ENCODE data around the gene EHD3.

Gene EHD3

DNA sequence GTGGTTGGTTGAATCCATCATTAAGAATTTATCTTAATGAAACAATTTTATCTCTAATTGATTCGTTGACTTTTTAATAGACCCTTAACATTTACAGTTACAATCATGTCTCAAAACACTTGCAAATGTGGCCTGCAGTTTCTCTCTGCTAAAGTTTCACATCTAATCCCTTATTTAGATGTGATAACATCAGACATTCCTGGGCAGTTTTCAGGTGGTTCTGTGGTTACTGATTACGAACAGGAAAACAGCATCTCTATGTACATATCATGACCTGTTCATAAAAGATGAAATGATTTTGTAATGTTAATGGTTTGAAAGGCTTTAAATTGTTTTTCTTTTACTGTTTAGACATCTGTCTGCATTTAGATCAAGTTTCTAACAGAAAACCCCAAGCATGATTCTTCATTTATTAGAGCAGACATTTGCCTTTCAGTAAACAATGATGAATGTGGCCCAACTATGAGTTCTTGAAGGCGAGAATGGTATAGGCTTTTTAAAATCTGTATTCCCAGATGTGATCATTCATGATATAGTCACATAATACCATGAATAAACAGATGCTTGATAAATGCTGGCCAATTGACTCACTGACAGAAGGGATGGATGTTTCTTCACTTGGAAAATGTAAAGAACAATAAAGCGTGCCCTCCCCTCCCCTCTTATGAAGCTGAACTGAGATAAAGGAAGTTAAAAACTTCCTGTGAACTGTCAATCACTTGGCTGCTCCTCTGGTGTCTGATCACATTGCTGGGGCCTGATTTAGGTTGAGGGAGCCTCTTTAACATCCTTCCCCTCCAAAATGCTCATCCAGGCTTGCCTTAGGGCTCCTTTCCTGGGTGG, 20.1 kb upstream of the EHD3 start:
- DNase-seq, result no peak

DNA sequence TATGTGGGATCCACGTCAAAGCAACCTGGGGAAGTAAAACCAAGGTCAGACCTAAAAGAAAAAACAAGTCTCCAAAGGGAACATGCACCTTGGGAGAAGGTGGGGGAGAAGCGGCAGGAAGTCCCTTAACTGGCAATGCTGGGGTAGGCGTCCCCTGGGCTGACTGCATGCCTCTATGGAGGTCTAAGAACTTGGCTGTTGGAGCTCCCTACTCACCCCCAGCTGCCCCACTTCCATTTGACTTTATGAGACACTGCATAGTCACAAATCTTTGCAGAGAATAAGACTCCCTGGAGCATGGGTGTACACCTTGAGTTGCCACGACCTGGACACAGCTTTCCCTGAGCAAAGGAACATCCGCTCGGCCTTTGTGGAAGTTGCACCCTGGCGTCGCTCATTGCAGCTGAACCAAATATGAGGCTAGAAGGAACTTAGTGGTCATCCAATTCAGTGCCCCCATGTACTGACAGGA, 19.5 kb upstream of the EHD3 start:
- no peak for DNase-seq

DNA sequence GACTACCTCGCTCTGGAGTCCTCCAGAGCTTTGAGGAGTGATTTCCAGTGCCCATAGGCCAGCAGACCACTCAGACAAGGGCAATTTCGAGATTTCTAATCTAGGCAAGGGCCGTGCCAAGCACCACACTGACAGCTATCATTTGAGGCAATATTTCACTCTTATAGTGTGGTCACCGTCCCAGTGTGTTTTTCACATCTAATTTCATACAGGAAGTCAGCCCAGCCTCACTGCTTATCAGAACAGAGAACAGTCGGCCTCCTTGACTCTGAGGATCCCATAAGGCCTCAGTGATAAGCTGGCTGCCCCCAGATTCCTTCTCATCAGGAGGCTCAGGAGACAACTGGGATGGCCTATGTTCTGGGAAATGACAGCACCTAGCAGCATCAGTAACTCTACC, 17.2 kb upstream of the EHD3 start:
- DNase-seq, result no peak

DNA sequence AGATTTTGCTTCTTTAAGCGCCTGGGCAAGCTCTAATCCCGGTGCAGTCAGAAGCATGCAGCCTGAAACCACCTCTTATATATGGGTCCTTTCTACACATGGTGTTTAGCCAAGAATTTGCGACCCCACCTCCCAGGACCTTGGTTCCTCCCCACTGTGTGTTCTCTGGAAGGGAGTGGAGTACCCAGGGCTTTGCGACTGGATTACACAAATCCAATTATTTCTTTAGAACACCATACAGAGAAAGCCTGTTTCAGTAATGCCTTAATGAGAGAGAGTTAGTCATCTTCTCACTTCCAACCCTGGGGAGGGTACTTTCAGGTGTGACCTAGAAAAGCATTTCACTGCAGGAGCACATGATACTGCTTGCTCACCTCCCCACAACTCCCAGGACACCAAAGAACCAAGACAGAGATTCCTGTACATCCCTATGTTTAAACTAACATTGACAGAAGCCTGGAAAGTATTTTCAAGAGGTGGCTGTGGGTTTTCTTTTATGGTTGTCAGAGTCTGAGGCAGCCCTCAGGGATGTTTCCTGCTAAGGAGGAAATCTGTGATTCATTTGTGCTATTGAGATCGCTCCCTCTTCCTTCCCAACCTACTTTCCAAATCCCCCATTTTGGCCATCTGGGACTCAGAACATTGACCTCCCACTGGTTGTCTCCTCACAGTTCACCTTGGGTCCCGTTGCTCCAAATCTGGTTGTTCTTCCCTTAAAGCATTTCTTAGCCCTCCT, 16.3 kb upstream of the EHD3 start, which contains the start of gene CAPN14:
Gene CAPN14 (minus strand): TSS at position 51 of the 736 bp plus-strand sequence. CDS start 12,068 bp downstream, outside the sequence.
- DNase-seq, result no peak

DNA sequence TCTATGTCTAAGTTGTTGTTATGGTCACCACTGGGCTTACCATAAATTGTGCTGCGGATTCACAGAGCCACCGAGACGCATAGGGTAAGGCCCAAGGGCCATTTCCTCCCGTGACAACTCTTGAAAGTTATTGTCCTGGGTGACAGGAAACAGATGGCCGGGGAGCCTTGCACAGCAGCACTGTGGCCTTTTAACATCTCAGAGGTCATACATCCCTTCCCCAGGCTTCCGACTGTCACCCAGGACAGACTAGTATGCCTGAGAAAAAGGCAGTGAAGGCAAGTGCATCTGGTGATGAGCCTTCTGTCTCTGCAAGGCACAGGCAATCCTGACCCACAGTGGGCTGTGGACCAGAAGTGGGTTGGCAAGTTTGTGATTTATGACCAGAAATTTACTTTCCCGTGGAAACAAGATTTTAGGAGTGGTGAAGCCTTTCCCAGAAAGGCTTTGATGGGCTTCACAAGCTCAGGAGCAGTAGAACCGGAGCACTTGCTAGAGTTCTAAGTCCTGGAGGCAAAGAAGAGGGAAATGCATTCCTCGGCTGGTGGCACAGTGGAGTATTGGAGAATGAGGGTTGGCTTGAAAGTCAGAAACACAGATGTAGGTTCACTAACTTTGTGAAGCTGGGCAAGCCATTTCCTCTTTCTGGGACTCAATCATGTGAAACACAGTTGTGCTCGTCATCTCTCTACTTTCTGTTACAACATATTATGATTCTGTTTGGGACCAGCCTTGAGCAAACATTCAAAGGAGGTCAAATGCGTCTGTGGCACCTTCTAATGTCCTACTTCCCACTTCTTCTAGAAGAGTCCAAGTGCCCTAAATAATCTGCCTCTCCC, 14.6 kb upstream of the EHD3 start:
- no peak for DNase-seq

DNA sequence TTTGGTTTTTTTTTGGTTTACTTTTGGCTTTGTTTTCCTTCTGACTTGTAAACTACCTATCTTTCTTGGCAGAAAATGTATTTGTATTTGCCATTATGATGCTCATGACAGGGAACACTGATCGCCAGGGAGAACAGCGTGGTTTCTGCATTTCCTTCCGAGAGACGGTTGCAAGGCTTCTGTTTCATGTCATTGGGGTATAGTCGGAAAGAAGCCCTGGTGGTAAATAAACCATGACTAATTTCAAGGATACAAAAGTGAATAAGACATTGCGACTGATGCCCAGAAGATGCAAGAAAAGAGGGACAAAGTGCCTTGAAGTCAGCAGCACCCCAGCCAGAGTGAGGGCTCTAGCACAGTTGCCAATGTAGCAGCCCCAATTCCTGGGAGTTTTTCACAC, 12.4 kb upstream of the EHD3 start:
- no peak for DNase-seq

DNA sequence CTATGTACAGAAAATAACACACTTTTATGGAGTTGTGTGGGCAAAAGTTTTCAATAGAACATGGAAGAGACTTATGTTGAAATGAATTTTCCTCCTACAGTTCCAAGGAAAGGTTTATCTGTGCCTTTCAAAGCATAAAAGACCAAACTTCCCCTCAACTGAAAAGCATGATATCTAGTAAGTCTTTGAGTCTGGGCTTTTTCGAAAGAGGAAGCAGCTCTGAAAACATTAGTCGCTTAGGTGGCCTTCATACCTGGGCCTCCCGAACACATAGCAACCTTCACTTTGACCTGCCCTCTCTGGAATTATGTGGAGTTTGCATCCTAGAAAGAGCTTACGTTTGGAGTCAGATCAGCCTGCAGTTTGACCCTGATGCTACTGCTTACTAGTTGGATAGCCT, 11.9 kb upstream of the EHD3 start:
- no peak for DNase-seq

DNA sequence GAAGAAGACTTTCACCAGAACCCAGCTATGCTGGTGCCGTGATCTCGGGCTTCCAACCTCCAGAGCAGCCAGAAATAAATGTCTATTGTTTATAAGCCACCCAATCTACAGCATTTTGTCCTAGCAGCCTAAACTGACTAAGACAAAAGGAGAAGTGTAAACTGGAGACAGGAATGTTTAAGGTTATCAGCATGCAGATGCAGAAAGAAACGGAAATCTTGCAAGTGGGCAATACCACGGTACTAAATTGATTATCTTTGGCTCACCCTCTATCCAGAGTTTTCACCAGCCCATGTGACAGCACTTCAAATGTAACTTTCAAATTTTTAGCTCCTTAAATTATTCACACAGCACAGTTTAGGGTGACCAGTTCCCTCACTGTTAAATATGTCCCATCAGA, 10.9 kb upstream of the EHD3 start:
- no peak for DNase-seq

DNA sequence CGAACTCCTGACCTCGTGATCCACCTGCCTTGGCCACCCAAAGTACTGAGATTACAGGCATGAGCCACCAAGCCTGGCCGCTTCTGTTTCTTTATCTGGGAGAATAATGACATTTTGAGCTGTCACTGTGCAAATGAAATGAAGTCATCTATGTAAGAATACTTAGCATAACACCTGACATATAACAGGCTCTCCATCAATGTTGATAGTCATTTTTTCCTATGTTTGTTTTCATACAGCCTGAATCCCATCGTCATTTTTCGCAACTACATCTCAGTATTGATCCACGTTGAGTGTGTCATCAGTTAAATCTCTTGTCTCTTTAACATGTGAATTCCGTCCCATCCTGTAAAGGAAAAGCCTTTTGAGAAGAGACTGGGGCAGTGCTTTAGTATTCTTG, 10.2 kb upstream of the EHD3 start:
- DNase-seq, result no peak

DNA sequence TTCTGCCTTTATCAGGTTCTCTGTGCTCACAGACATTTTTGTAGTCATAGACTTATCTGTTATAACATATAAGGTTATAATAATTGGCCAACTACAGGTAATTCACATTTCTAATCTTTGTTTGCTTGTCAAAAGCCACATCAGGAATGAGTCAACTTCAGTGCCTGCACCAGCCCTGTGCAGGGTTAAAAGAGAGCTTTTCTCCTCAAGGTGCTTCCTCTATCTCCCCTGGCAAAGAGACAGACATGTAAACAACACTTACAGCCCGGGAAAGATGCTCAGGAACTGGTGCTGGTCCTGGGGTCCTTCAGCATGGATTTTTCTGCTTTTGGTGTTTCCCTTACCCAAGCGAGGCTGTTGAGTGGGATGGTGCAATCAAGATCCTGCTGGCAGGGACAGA, 7.7 kb upstream of the EHD3 start:
- DNase-seq, result no peak

DNA sequence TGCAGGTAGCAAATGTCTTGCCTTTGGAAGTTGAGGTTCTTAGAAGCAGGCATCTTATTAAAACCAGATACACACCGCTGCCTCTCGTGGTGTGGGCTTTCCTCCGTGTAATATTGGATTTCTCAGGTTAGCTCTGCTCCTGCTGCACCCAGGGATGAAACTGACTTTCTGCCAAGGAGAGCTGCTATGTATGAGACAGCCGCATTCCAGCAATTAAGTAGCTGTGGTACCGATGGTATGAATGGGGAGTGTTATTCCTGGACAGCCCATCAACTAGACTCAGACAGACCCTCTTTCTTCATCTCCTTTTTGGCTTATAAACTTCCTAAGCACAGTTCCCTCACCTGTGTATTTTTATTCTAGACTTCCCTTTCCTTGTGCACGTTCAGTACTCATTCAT, 6.8 kb upstream of the EHD3 start:
- DNase-seq, result no peak

DNA sequence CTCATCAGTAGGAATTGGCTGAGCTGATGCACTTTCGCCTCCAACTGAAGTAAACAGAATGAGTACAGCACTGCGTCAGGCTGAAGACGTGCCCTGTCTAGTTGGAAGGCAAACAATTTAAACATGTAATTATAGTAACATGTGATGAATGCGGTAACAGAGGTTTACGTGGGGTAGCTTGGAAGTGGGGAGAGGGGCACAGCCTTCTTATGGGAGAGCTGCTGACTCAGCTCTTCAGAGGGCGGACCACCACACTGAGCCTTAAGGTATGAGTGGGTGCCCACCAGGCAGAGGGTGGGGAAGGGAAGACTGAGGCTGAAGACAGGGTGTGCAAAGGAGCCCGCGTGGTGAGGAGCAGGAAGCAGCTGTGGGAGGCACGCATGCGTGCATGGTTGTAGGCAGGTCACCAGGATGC, 6.2 kb upstream of the EHD3 start:
- DNase-seq, result no peak

DNA sequence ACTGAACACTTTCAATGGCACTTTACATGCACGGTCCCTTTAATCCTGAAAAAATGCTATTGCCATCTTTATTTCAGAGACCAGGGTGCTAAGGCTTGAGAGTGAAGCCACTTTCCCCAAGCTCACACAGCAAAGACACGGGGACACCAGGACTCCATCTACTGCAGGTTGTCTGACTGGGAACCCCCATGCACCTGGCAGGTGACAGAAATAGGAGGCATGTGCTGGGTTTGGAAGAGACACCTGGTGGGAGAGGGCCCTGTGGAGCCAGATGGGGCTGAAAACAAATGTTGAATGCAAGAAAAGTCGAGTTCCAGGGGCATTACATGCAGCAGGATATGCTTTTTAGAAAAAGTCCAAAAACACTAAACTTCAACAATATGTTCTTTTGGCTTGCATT, 5.2 kb upstream of the EHD3 start:
- no peak for DNase-seq

DNA sequence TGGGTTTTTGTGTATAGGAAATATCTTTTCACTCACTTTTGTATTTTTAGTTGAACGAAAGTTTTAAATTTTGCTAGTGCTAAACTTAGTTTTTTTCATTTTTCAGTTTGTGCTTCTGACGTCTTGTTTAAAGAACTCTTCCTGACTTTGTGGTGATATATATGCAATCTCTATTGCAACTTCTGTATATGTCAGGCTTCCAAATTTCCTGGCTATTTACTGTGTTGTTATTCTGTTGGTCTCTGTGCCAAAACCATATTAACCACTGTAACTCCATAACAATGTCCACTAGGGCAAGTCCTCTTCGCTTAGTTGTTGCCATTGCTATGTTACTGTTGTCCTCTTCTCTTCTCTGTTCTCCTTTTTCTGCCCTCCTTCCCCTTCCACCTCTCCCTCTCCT, 3.2 kb upstream of the EHD3 start:
- no peak for DNase-seq

DNA sequence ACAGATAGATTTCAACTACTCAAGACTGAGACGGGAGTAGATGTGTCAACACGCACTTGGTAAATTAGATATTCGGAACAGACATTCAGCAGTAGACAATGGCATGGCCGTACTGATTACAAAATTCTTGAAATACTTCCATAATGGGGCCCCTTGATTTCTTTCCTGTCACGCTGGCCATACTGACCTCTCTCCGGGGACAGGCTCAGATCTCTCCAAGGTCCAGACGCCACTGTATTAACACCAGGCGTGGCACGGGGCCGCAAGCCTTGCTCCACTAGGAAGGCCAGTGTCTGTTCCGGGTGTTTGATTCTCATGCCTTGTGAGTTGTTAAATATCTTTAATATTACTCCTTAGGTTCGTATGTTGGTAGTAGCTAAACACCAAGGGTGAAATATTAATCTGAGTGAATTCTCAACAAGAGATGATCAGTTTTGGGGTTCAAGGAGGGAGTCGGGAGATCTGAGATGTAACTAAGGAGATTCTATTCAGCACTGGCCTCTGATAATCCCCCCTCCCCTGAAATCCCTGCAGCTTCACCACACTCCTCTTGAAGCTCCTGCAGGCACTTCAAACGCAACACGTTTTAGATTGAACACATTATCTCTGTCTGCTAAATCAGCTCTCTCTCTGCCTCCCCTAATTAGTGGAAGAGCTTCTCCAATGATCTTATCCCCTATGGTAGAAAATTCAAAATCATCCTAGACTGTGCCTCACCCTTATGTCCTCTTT, 2.2 kb upstream of the EHD3 start:
- DNase-seq, result no peak

DNA sequence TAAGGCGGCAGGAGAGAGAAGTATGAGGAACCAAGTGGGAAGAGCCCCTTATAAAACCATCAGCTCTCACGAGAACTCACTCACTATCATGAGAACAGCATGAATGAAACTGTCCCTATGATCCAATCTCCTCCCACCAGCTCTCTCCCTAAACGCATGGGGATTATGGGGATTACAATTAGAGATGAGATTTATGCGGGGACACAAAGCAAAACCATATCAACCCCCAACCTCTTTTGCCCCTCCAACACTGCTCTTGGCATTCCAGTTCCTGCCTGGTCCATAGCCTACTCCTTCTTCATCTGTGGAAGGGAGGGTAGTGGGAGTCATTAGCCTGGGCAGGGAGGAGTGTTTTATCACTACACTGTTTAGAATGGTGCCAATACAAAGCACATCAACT, 1.4 kb upstream of the EHD3 start:
- no peak for DNase-seq

DNA sequence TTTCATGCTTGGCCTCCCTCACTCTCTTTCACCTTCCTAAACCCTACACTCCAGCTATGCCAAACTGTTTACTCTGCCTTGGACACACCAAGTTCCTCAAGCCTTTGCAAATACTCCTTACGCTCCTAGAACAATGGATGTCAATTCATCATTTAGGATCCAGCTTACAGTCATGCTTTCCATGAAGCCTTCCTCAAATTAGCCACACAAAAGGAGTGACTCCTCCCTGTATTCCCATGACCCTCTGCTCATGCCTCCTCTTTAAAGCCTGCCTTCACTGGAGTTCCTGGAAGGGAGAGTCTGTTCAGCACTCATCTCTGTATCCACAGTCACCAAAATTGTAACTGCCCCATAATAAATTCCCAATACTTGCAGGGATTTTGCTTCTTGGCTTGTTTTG, 721 bp upstream of the EHD3 start:
- no peak for DNase-seq

DNA sequence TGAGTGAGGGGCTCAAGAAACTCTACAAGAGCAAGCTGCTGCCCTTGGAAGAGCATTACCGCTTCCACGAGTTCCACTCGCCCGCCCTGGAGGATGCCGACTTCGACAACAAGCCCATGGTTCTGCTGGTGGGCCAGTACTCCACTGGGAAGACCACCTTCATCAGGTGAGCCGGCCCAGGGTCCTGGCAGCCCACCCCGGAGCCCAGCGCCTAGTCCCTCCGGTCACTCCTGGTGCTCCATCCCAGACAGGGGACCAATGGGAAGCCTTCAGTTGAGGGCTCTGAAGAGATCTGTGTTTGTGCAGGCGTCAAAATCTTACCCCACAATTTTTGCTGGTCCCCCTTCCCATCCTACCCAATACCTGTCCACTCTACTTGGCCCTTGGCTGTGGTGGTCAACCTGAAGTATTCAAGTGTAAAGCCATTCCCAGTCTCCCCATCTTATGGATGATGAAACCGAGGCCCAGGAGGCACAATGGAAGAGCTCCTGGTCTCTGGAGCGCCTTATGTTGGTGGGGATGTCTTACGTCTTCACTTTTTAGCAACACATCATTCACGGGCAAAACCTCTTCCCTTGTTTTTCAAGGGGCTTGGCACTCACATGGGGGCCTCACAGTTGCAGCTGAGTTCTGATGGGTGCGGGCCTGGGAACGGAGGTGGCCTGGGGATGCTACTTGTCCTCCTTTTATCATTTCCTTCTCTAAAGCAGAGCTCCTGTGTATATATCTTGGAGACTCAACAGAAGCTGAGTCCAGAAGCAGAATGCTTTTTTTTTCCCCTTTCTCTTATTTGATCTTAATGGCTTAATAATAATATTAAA, 941 bp downstream of the EHD3 start:
- no peak for DNase-seq

DNA sequence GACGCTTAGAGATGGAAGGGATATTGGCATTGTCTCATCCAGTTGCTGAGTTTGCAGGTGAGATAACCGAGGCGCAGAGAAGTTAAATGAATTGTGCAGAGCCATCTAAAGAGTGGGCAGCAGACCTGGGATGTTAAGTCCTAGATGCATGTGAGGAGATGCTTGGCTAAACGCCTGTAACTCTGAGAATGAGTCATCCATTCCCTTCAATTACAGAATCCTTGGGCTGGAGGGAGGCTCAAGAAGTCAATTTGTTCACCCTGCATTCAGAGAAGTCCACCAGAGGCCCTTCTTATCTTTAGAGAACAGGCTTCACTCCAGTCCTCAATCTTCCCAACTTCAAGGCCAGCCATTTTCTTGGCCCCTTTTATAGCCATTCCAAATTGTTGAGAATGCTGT, 1.6 kb downstream of the EHD3 start:
- no peak for DNase-seq

DNA sequence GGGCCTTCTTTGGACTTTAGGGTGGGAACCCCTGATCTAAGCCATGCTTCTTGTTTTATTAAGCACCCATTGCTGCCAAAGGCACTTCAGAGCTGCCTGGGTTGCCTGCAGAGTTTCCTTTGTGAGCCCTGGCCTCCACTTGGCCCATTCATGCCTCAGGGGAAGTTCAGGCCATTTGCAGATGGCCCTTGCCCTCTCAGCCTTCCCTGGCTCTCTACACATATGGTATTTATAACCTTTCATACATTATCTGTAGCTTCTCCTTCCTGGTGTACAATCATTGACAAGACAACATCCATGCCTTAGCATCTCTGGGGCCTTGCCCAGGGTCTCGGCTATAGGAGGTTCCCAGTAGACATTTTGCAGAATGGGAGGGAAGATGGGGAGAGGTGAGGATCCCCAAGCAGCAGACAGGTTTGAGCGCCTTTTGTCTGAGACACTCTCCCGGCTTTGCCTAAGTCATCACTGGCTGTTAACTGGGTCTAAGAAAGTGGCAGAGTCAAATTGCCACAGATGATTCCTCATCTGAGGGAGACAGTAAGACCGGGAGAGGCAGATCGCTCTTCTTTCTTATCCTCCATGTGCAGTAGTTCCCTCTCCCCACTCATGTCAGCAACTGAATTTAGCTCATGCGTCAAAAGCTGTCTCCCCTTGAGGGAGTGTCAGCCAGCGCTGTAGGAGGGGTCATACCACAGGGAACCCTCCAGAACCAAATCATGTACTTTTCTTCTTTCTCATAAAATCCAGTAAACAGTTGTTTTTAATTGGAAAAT, 2.7 kb downstream of the EHD3 start:
- no peak for DNase-seq

Data from NCI-H146 (cell line).